Measurements from ENCODE around the gene C11orf91. TPM values are rescaled to one million over a fixed set of nuclear protein-coding genes. Genes with fewer than 3 reads are reported as not detected.

C11orf91 gene
- polyA plus RNA-seq, 3 donors = not detected

GRCh38 chr11:33701302-33702230 is 940 bp upstream of the C11orf91 start:
- no peak for DNase-seq (ENCODE audit: extremely low read depth in 1 of 11, low read depth in 9 of 11, low spot score in 4 of 11)

- no peak for DNase-seq (ENCODE audit: extremely low read depth in 1 of 11, low read depth in 9 of 11, low spot score in 4 of 11)
Measured at GRCh38 chr11:33700063-33700501, 544 bp downstream of the C11orf91 start.

- no peak for DNase-seq (ENCODE audit: extremely low read depth in 1 of 11, low read depth in 9 of 11, low spot score in 4 of 11)
Measured at GRCh38 chr11:33699515-33700062, 1.0 kb downstream of the C11orf91 start.

- no peak for DNase-seq (ENCODE audit: extremely low read depth in 1 of 11, low read depth in 9 of 11, low spot score in 4 of 11)
Measured at GRCh38 chr11:33698921-33699320, 1.7 kb downstream of the C11orf91 start.

- DNase-seq (ENCODE audit: extremely low read depth in 1 of 11, low read depth in 9 of 11, low spot score in 4 of 11) = no peak
Measured at GRCh38 chr11:33697997-33698396, 2.6 kb downstream of the C11orf91 start.

GRCh38 chr11:33696931-33697638 is 3.5 kb downstream of the C11orf91 start:
- no peak for DNase-seq (ENCODE audit: extremely low read depth in 1 of 11, low read depth in 9 of 11, low spot score in 4 of 11)

- DNase-seq (ENCODE audit: extremely low read depth in 1 of 11, low read depth in 9 of 11, low spot score in 4 of 11) = no peak
Measured at GRCh38 chr11:33696411-33696810, 4.2 kb downstream of the C11orf91 start.

- no peak for DNase-seq (ENCODE audit: extremely low read depth in 1 of 11, low read depth in 9 of 11, low spot score in 4 of 11)
Measured at GRCh38 chr11:33695051-33695566, 5.5 kb downstream of the C11orf91 start.

- no peak for DNase-seq (ENCODE audit: extremely low read depth in 1 of 11, low read depth in 9 of 11, low spot score in 4 of 11)
Measured at GRCh38 chr11:33694346-33695050, 6.1 kb downstream of the C11orf91 start.

- DNase-seq (ENCODE audit: extremely low read depth in 1 of 11, low read depth in 9 of 11, low spot score in 4 of 11) = no peak
Measured at GRCh38 chr11:33692541-33692940, 8.1 kb downstream of the C11orf91 start.

- peak in 3 of 11 donors; percentile 64 to 78 (median 71) for DNase-seq (ENCODE audit: extremely low read depth in 1 of 11, low read depth in 9 of 11, low spot score in 4 of 11)
Measured at GRCh38 chr11:33692013-33692504, 8.6 kb downstream of the C11orf91 start.

- DNase-seq (ENCODE audit: extremely low read depth in 1 of 11, low read depth in 9 of 11, low spot score in 4 of 11) = no peak
Measured at GRCh38 chr11:33691066-33691864, 9.4 kb downstream of the C11orf91 start.

GRCh38 chr11:33690290-33691065 is 10.1 kb downstream of the C11orf91 start:
- DNase-seq (ENCODE audit: extremely low read depth in 1 of 11, low read depth in 9 of 11, low spot score in 4 of 11) = no peak

GRCh38 chr11:33689501-33689900 is 11.1 kb downstream of the C11orf91 start:
- DNase-seq (ENCODE audit: extremely low read depth in 1 of 11, low read depth in 9 of 11, low spot score in 4 of 11) = no peak

- no peak for DNase-seq (ENCODE audit: extremely low read depth in 1 of 11, low read depth in 9 of 11, low spot score in 4 of 11)
Measured at GRCh38 chr11:33689085-33689484, 11.5 kb downstream of the C11orf91 start.

- DNase-seq (ENCODE audit: extremely low read depth in 1 of 11, low read depth in 9 of 11, low spot score in 4 of 11) = peak in 3 of 11 donors; percentile 51 to 61 (median 59)
Measured at GRCh38 chr11:33687733-33688479, 12.7 kb downstream of the C11orf91 start.

GRCh38 chr11:33685082-33685481 is 15.5 kb downstream of the C11orf91 start:
- DNase-seq (ENCODE audit: extremely low read depth in 1 of 11, low read depth in 9 of 11, low spot score in 4 of 11) = no peak

Data from renal cortex interstitium (tissue), 11 donors.